ENCODE data around the gene PPP2R2B. TPM values are rescaled to one million over a fixed set of nuclear protein-coding genes. Genes with fewer than 3 reads are reported as not detected.

PPP2R2B gene
- polyA plus RNA-seq, 1 donor (not counting 4 experiments of a cell fraction or from before 2014, with no cell fraction given), result 0.33 TPM

DNA sequence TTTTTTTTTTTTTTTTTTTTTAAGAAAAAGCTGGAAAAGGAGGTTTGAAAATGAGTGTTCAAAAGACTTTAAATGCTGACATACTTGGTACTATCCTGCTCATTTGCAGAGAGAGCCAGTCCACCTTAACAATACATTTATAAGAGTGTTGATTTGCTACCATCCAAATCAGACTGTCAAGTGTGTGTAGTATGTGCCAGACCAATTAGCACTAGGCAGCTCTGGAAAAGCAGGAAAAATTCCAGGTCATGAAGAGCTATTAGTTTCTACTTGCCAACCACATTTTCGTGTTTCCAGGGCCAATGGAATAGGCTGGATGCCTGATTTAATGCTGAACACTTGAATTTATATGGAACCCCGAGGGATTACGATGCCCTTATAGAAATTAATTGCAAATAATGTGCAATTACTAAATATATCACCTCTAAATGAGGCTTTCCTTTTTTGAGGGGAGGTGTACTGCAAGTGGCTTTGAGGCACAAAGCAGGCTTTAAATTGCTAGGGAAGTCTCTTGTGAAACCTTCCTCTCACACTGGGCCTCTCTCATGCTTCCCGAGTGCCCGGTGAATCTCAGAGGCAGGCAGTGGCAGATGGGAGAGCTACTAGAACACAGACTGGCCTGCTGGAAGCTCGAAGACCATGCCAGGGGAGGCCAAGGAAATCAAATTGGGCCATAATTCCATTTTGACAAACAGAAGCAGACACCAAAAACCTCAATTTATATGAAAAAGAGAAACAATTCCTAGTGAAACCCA is 178.7 kb downstream of the PPP2R2B start:
- Histone ChIP-seq H2AFZ (ENCODE audit: control insufficient read depth, low read length) (no peak overlapping the region), H3K9me1 (ENCODE audit: control insufficient read depth, extremely low read depth, insufficient read depth, low read length) (no peaks in the 10 kb centered on the region), H3K9me3 (ENCODE audit: control insufficient read depth, low read depth, low read length) (no peaks in the 10 kb centered on the region), H3K4me1 (ENCODE audit: control insufficient read depth, extremely low read depth, insufficient read depth, low read length) (peaks cover 25% of the 10 kb centered on the region), H3K9ac (ENCODE audit: control insufficient read depth, extremely low read depth, insufficient read depth, low read length) (no peak overlapping the region), H3K27me3 (ENCODE audit: control insufficient read depth, extremely low read depth, insufficient read depth, low read length) (no peaks in the 10 kb centered on the region), H4K20me1 (ENCODE audit: control insufficient read depth, extremely low read depth, insufficient read depth, low read length) (no peaks in the 10 kb centered on the region), H3K36me3 (ENCODE audit: control insufficient read depth in 2 of 2, extremely low read depth in 1 of 2, insufficient read depth in 2 of 2, low read length in 2 of 2) (no peaks in the 10 kb centered on the region), H3K27ac (ENCODE audit: control insufficient read depth, insufficient read depth, low read length) (no peak overlapping the region), H3K4me3 (ENCODE audit: control insufficient read depth in 2 of 3, extremely low read depth in 1 of 3, insufficient read depth in 2 of 3, low read depth in 1 of 3, low read length in 3 of 3) (no peak overlapping the region), H3K79me2 (ENCODE audit: control insufficient read depth, insufficient read depth, low read length) (no peaks in the 10 kb centered on the region), H3K4me2 (ENCODE audit: control insufficient read depth, extremely low read depth, insufficient read depth, low read depth, low read length) (no peak overlapping the region)
- DNase-seq (ENCODE audit: low read depth, low spot score), result no peak
- dilution Hi-C loops (cut with MboI; ENCODE audit: extremely low pct_ligation_motif_present, low sequenced_read_pairs), result no loop called here
- FAIRE-seq, result peak; percentile 69
- TF ChIP-seq, protein P1, sequence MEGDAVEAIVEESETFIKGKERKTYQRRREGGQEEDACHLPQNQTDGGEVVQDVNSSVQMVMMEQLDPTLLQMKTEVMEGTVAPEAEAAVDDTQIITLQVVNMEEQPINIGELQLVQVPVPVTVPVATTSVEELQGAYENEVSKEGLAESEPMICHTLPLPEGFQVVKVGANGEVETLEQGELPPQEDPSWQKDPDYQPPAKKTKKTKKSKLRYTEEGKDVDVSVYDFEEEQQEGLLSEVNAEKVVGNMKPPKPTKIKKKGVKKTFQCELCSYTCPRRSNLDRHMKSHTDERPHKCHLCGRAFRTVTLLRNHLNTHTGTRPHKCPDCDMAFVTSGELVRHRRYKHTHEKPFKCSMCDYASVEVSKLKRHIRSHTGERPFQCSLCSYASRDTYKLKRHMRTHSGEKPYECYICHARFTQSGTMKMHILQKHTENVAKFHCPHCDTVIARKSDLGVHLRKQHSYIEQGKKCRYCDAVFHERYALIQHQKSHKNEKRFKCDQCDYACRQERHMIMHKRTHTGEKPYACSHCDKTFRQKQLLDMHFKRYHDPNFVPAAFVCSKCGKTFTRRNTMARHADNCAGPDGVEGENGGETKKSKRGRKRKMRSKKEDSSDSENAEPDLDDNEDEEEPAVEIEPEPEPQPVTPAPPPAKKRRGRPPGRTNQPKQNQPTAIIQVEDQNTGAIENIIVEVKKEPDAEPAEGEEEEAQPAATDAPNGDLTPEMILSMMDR (optimal IDR thresholded peaks at IDR 0.05 in 1 of 3, IDR thresholded peaks at IDR 0.05 in 1 of 3, conservative IDR thresholded peaks at IDR 0.05 in 1 of 3; ENCODE audit: extremely low read depth in 1 of 3, insufficient read depth in 2 of 3, low read length in 3 of 3), result no peak
- no peak for TF ChIP-seq EZH2 (IDR thresholded peaks at IDR 0.05; ENCODE audit: low read length)

DNA sequence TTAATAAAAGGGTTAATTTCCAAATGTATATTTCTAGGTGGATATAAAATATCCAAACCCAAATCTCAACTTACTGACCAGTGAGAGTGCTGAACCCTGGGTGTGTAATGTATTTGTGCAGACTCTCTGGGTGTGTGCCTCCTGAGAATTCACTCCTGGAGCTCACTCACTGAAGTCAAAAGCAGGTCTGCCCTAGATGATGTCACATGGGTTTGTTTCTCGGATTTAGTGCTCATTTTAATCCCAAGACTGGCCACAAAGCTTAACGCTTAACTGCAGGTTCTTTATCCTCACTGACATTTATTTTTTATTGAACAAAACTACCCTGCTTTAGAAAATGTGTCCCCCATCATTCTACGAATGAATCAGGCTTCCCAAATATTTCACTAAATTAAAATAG is 179.4 kb downstream of the PPP2R2B start:
- no peaks in the 10 kb centered on the region for H3K36me3 ChIP-seq (ENCODE audit: control insufficient read depth in 2 of 2, extremely low read depth in 1 of 2, insufficient read depth in 2 of 2, low read length in 2 of 2)
- H3K9me1 ChIP-seq (ENCODE audit: control insufficient read depth, extremely low read depth, insufficient read depth, low read length), result no peaks in the 10 kb centered on the region
- H3K27ac ChIP-seq (ENCODE audit: control insufficient read depth, insufficient read depth, low read length), result no peak overlapping the region
- no peaks in the 10 kb centered on the region for H3K9me3 ChIP-seq (ENCODE audit: control insufficient read depth, low read depth, low read length)
- H3K4me3 ChIP-seq (ENCODE audit: control insufficient read depth in 2 of 3, extremely low read depth in 1 of 3, insufficient read depth in 2 of 3, low read depth in 1 of 3, low read length in 3 of 3), result no peak overlapping the region
- H3K27me3 ChIP-seq (ENCODE audit: control insufficient read depth, extremely low read depth, insufficient read depth, low read length), result no peaks in the 10 kb centered on the region
- H3K4me1 ChIP-seq (ENCODE audit: control insufficient read depth, extremely low read depth, insufficient read depth, low read length), result peaks cover 18% of the 10 kb centered on the region
- H4K20me1 ChIP-seq (ENCODE audit: control insufficient read depth, extremely low read depth, insufficient read depth, low read length), result no peaks in the 10 kb centered on the region
- TF ChIP-seq EZH2 (IDR thresholded peaks at IDR 0.05; ENCODE audit: low read length), result no peak
- TF ChIP-seq, protein P1 (optimal IDR thresholded peaks at IDR 0.05 in 1 of 3, IDR thresholded peaks at IDR 0.05 in 1 of 3, conservative IDR thresholded peaks at IDR 0.05 in 1 of 3; ENCODE audit: extremely low read depth in 1 of 3, insufficient read depth in 2 of 3, low read length in 3 of 3), result no peak
- H2AFZ ChIP-seq (ENCODE audit: control insufficient read depth, low read length), result no peak overlapping the region
- H3K9ac ChIP-seq (ENCODE audit: control insufficient read depth, extremely low read depth, insufficient read depth, low read length), result no peak overlapping the region
- H3K4me2 ChIP-seq (ENCODE audit: control insufficient read depth, extremely low read depth, insufficient read depth, low read depth, low read length), result no peak overlapping the region
- dilution Hi-C loops (cut with MboI; ENCODE audit: extremely low pct_ligation_motif_present, low sequenced_read_pairs), result no loop called here
- no peaks in the 10 kb centered on the region for H3K79me2 ChIP-seq (ENCODE audit: control insufficient read depth, insufficient read depth, low read length)
- no peak for FAIRE-seq
- no peak for DNase-seq (ENCODE audit: low read depth, low spot score)
